K562 (cell line): Measurements from ENCODE around the gene PHF14. TPM values are rescaled to one million over a fixed set of nuclear protein-coding genes. Genes with fewer than 3 reads are reported as not detected.
A peak's percentile ranks its signal among the peaks of the same experiment; 100 is the strongest.

Source experiments
- ATAC-seq: fragments of 200-7000 bp; cut with Tn5 transposase; 3 replicates; pipeline ENCODE4 v1.9.1; 2020; ENCODE audit warnings: moderate library complexity
- BruUV-seq: library from RNA; stranded (reverse); fragments of 400-500 nt; replicated peaks from 2 replicates; lab custom pipeline; 2021; lab: Mats Ljungman, UMichigan
- CTCF ChIA-PET: fragments of 300-600 bp; formaldehyde crosslinking; extraction: SDS; loops from one replicate; lab custom pipeline; 2021; ENCODE audit warnings: low intra/inter-chr PET ratio; lab: Yijun Ruan, JAX
- POLR2A ChIA-PET: fragments of 300-600, 350-650 bp; sonication (Branson Sonifier 250); formaldehyde crosslinking; extraction: SDS; loops from one replicate; lab custom pipeline; 2021; ENCODE audit warnings: antibody characterized with exemption, inconsistent platforms; lab: Yijun Ruan, JAX
- DNase-seq, 4 experiments: peaks; one replicate each; pipeline versions ENCODE4 v3.0.0 to v3.0.0-alpha.2; 2011 to 2018; ENCODE audit warnings: low spot score in 3 of 4, mixed read lengths in 3 of 4; ENCODE audit errors: extremely low read depth in 1 of 4
- FAIRE-seq: peaks from 2 replicates; lab custom pipeline; 2011; peaks lifted over from hg19 to GRCh38; lab: Jason Lieb, UNC
- H2AFZ ChIP-seq: 2 replicates; pipeline ENCODE4 v1.6.0; 2011; ENCODE audit warnings: low read depth, low read length, control low read depth, inconsistent platforms
- H3K27ac ChIP-seq: fragments of 200-600 bp; 3 replicates; pipeline ENCODE4 v1.8.0; 2011; ENCODE audit warnings: low read depth, mild to moderate bottlenecking, control low read depth, inconsistent platforms, low read length, moderate library complexity, mixed read lengths; ENCODE audit errors: extremely low read depth
- H3K27me3 ChIP-seq, 2 experiments: fragments of 300-600 bp in 1 of 2; 2 replicates in 1 of 2; 3 replicates in 1 of 2; pipeline versions ENCODE4 v1.6.0 to v1.8.0; 2011; ENCODE audit warnings: inconsistent platforms in 2 of 2, low read length in 2 of 2, mild to moderate bottlenecking in 1 of 2, mixed read lengths in 1 of 2, moderate library complexity in 1 of 2; ENCODE audit not compliant: control insufficient read depth in 2 of 2, insufficient read depth in 2 of 2
- H3K36me3 ChIP-seq: fragments of 300-600 bp; 3 replicates; pipeline ENCODE4 v1.8.0; 2011; ENCODE audit warnings: mild to moderate bottlenecking, low read length, inconsistent platforms; ENCODE audit not compliant: control insufficient read depth, insufficient read depth
- H3K4me1 ChIP-seq, 2 experiments: fragments of 200-600 bp in 1 of 2; replicated peaks in 1 of 2; 2 replicates in 1 of 2; 3 replicates in 1 of 2; pipeline versions ENCODE4 v1.5.1 to v1.8.0; 2011; ENCODE audit warnings: inconsistent platforms in 2 of 2, low read length in 2 of 2, mild to moderate bottlenecking in 1 of 2, mixed read lengths in 1 of 2, moderate library complexity in 1 of 2; ENCODE audit not compliant: control insufficient read depth in 2 of 2, insufficient read depth in 2 of 2
- H3K4me2 ChIP-seq: 2 replicates; pipeline ENCODE4 v1.6.1; 2011; ENCODE audit warnings: low read length, control low read depth, inconsistent platforms, mixed read lengths; ENCODE audit not compliant: insufficient read depth
- H3K4me3 ChIP-seq: fragments of 200-600 bp; sonication (generic), shearing (Covaris generic); 2 replicates; pipeline ENCODE4 v1.5.1; 2016; ENCODE audit warnings: control low read depth, inconsistent platforms
- H3K79me2 ChIP-seq: fragments of 200-600 bp; 3 replicates; pipeline ENCODE4 v1.8.0; 2011; ENCODE audit warnings: low read length, inconsistent platforms; ENCODE audit not compliant: control insufficient read depth, insufficient read depth
- H3K9ac ChIP-seq, 2 experiments: 2 replicates each; pipeline versions ENCODE4 v1.6.0 to v1.6.1; 2011; ENCODE audit warnings: low read depth in 2 of 2, low read length in 2 of 2, control low read depth in 1 of 2, inconsistent platforms in 1 of 2, mild to moderate bottlenecking in 1 of 2, mixed read lengths in 1 of 2; ENCODE audit not compliant: insufficient read depth in 1 of 2
- H3K9me1 ChIP-seq: one replicate; pipeline ENCODE4 v1.6.0; 2011; ENCODE audit warnings: inconsistent platforms, mild to moderate bottlenecking, low read length, moderate library complexity; ENCODE audit not compliant: control insufficient read depth, insufficient read depth
- H3K9me3 ChIP-seq: replicated peaks from 2 replicates; pipeline ENCODE4 v1.5.1; 2011; ENCODE audit warnings: low read depth, low read length, inconsistent platforms; ENCODE audit not compliant: control insufficient read depth, insufficient read depth
- H4K20me1 ChIP-seq: replicated peaks from 2 replicates; pipeline ENCODE4 v1.6.1; 2011; ENCODE audit warnings: low read length, inconsistent platforms, mixed read lengths; ENCODE audit not compliant: control insufficient read depth, insufficient read depth
- CREB5 ChIP-seq: fragments of 250-450 bp; sonication (Bioruptor Pico); IDR thresholded peaks from 2 replicates; pipeline ENCODE4 v1.5.0; 2020; ENCODE audit warnings: mild to moderate bottlenecking
- MCM5 ChIP-seq: fragments of 450-650 bp; IDR thresholded peaks from 2 replicates; pipeline ENCODE4 v1.6.1; 2016; ENCODE audit warnings: low read depth
- NKRF ChIP-seq: fragments of 450-650 bp; IDR thresholded peaks from 2 replicates; pipeline ENCODE4 v1.6.1; 2016; ENCODE audit warnings: borderline replicate concordance
- TAF9B ChIP-seq: fragments of 450-650 bp; IDR thresholded peaks from 2 replicates; pipeline ENCODE4 v1.6.1; 2018; ENCODE audit warnings: mild to moderate bottlenecking; ENCODE audit not compliant: partially characterized antibody
- TARDBP ChIP-seq: fragments of 450-650 bp; IDR thresholded peaks from 2 replicates; pipeline ENCODE4 v1.6.1; 2016
- YY1 ChIP-seq, 3 experiments: IDR thresholded peaks; 2 replicates each; pipeline ENCODE4 v1.6.1; 2011; ENCODE audit warnings: low read length in 2 of 3, mild to moderate bottlenecking in 2 of 3, moderate library complexity in 2 of 3, borderline replicate concordance in 1 of 3, control low read depth in 1 of 3, low read depth in 1 of 3; ENCODE audit not compliant: insufficient read depth in 3 of 3, insufficient replicate concordance in 2 of 3, control insufficient read depth in 1 of 3, insufficient read length in 1 of 3; ENCODE audit errors: extremely low read depth in 1 of 3
- WGBS: fragments of 100-300 bp; shearing (Covaris generic); methylation state at CpG from one replicate; pipeline ENCODE4 v1.1.6; 2016; ENCODE audit warnings: low coverage, mixed read lengths; ENCODE audit not compliant: insufficient coverage; ENCODE audit errors: missing lambda C conversion rate; 5-methylcytosine and 5-hydroxymethylcytosine counted together
- in situ Hi-C: fragments of 300-500 bp; cut with MboI; formaldehyde crosslinking; loops from 4 replicates; pipeline ENCODE4 v1.15.0; 2018; ENCODE audit warnings: inconsistent platforms, mixed read lengths
- intact Hi-C: fragments of 100-400 bp; cut with micrococcal nuclease; formaldehyde crosslinking; loops from 2 replicates; pipeline ENCODE4 v1.14.2; 2022
- polyA plus RNA-seq, 8 experiments: library from polyadenylated mRNA; depleted of rRNA in 4 of 8; stranded (reverse) in 5 of 8; unstranded in 3 of 8; fragments of >200 nt; fragmentation: Nextera tagmentation in 2 of 8; fragmentation: Illumina TruSeq in 1 of 8; extraction: Ambion mirVana in 2 of 8; extraction: Trizol in 1 of 8; gene quantifications; 2 replicates each; pipeline versions ENCODE4 v1.2.1 to v1.2.3, GENCODE V29; 2011 to 2014; ENCODE audit warnings: inconsistent platforms in 1 of 8, missing spikeins in 1 of 8
- total RNA-seq, 7 experiments: library from RNA; depleted of rRNA in 6 of 7; stranded (reverse); fragments of >200 nt in 6 of 7; fragmentation: Illumina TruSeq in 2 of 7; extraction: Trizol in 2 of 7; gene quantifications; 2 replicates each; pipeline versions ENCODE4 v1.2.1 to v1.2.3, GENCODE V29; 2011 to 2021; ENCODE audit warnings: low replicate concordance in 1 of 7
- TF ChIP-seq, protein P1 (sequence below), 3 experiments: IDR thresholded peaks in 2 of 3; conservative IDR thresholded peaks in 1 of 3; 2 replicates each; pipeline ENCODE4 v1.5.1; 2011 to 2012; ENCODE audit warnings: low read length in 3 of 3, mild to moderate bottlenecking in 3 of 3, control low read depth in 2 of 3, improper control_type of control experiment in 1 of 3, inconsistent platforms in 1 of 3, low read depth in 1 of 3, mixed read lengths in 1 of 3, moderate library complexity in 1 of 3; ENCODE audit not compliant: insufficient read depth in 2 of 3

The PHF14 gene
- total and polyA plus RNA-seq, 9 of the 15 experiments (the other 6 are each of a cell fraction or from before 2014, with no cell fraction given) = 27.5 to 67.6 (median 41.4) TPM

DNA sequence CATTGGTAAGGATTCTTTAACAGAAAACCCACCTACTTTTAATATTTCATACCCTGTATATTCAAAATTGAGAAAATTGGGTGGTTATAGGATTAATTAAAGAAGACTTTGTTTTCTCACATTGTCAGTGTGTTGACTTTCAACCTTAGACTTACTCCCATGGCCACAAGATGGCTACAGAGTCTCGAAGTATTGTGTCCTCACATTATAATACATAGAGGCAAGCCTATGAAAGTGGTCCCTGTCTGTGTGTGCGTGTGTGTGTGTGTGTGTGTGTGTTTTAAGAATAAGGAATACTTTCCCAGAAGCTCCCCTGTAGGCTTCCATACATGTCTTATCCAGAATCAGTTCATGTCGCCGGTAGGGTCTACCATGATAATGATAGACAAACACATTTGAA lies 180.0 kb downstream of the PHF14 start:
- Histone ChIP-seq H3K4me2 (no peak overlapping the region), H3K27ac (no peak overlapping the region), H3K79me2 (no peaks in the 10 kb centered on the region), H4K20me1 (no peaks in the 10 kb centered on the region), H3K4me1 (no peaks in the 10 kb centered on the region), H3K36me3 (no peaks in the 10 kb centered on the region), H2AFZ (no peak overlapping the region), H3K9ac (no peak overlapping the region), H3K4me3 (no peak overlapping the region), H3K27me3 (no peaks in the 10 kb centered on the region), H3K9me3 (no peaks in the 10 kb centered on the region), H3K9me1 (no peaks in the 10 kb centered on the region)
- ATAC-seq (0 out of 3 replicates have a peak, but pooled peaks have one; percentile 53), FAIRE-seq (no peak), DNase-seq (no peak)
- ChIA-PET CTCF (interaction anchor here (0.6 kb wide), 1 partner anchor 190 kb away, joined by 5 read pairs; no protein-coding TSS in a partner anchor), POLR2A (no interaction called here)
- intact Hi-C loops = loop anchor here (2.0 kb wide), 1 partner anchor 59 kb away; no protein-coding TSS in a partner anchor
- WGBS = 75% methylated on average over 4 of the region's 4 CpGs
- in situ Hi-C loops = no loop called here
- TF ChIP-seq MCM5 = no peak
- TF ChIP-seq NKRF = no peak
- TF ChIP-seq, protein P1, sequence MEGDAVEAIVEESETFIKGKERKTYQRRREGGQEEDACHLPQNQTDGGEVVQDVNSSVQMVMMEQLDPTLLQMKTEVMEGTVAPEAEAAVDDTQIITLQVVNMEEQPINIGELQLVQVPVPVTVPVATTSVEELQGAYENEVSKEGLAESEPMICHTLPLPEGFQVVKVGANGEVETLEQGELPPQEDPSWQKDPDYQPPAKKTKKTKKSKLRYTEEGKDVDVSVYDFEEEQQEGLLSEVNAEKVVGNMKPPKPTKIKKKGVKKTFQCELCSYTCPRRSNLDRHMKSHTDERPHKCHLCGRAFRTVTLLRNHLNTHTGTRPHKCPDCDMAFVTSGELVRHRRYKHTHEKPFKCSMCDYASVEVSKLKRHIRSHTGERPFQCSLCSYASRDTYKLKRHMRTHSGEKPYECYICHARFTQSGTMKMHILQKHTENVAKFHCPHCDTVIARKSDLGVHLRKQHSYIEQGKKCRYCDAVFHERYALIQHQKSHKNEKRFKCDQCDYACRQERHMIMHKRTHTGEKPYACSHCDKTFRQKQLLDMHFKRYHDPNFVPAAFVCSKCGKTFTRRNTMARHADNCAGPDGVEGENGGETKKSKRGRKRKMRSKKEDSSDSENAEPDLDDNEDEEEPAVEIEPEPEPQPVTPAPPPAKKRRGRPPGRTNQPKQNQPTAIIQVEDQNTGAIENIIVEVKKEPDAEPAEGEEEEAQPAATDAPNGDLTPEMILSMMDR (IDR thresholded peaks at IDR 0.05 in 2 of 3, conservative IDR thresholded peaks at IDR 0.05 in 1 of 3; ENCODE audit: insufficient read depth in 2 of 3, low read depth in 1 of 3, low read length in 3 of 3) = peak in 2 of 3 experiments; percentile 3 to 7; a peak in 2 of 6 replicates
- no peak for TF ChIP-seq TARDBP
- TF ChIP-seq TAF9B = no peak
- no peak for TF ChIP-seq CREB5
- no peak for TF ChIP-seq YY1 (IDR thresholded peaks at IDR 0.05; ENCODE audit: borderline replicate concordance in 1 of 3, control insufficient read depth in 1 of 3, extremely low read depth in 1 of 3, insufficient read depth in 3 of 3, insufficient read length in 1 of 3, insufficient replicate concordance in 2 of 3, low read depth in 1 of 3, low read length in 2 of 3)
- no TSS peak for BruUV-seq
